Karpas-422 (cell line): Measurements from ENCODE around the gene MTFMT. TPM values are rescaled to one million over a fixed set of nuclear protein-coding genes. Genes with fewer than 3 reads are reported as not detected.

Experiments used
- DNase-seq: peaks from one replicate; pipeline ENCODE4 v3.0.0-alpha.2; 2015
- H2AFZ ChIP-seq: fragments of 200-600 bp; sonication (generic); 2 replicates; pipeline ENCODE4 v1.6.1; 2014; ENCODE audit warnings: antibody characterized with exemption, low read length, mixed read lengths
- H3K27ac ChIP-seq: fragments of 200-600 bp; sonication (generic); 2 replicates; pipeline ENCODE4 v1.5.1; 2014; ENCODE audit warnings: mild to moderate bottlenecking, low read length, moderate library complexity
- H3K27me3 ChIP-seq: fragments of 200-600 bp; sonication (generic); 2 replicates; pipeline ENCODE4 v1.6.1; 2014; ENCODE audit warnings: low read length, mixed read lengths
- H3K36me3 ChIP-seq: fragments of 200-600 bp; sonication (generic); 2 replicates; pipeline ENCODE4 v1.6.1; 2014; ENCODE audit warnings: low read length, mixed read lengths; ENCODE audit not compliant: insufficient read depth
- H3K4me1 ChIP-seq: fragments of 200-600 bp; sonication (generic); 2 replicates; pipeline ENCODE4 v1.6.1; 2014; ENCODE audit warnings: mild to moderate bottlenecking, low read length, mixed read lengths
- H3K4me2 ChIP-seq: fragments of 200-600 bp; sonication (generic); 2 replicates; pipeline ENCODE4 v1.6.1; 2014; ENCODE audit warnings: low read length, low read depth, mild to moderate bottlenecking; ENCODE audit not compliant: poor library complexity, severe bottlenecking
- H3K4me3 ChIP-seq: fragments of 200-600 bp; sonication (generic); 2 replicates; pipeline ENCODE4 v1.5.1; 2014; ENCODE audit warnings: mild to moderate bottlenecking, antibody characterized with exemption, low read length, mixed read lengths
- H3K79me2 ChIP-seq: fragments of 200-600 bp; sonication (generic); 2 replicates; pipeline ENCODE4 v1.6.1; 2014; ENCODE audit warnings: mild to moderate bottlenecking, low read length, mixed read lengths
- H3K9ac ChIP-seq: fragments of 200-600 bp; sonication (generic); 2 replicates; pipeline ENCODE4 v1.6.0; 2014; ENCODE audit warnings: low read length
- H3K9me2 ChIP-seq: fragments of 200-600 bp; sonication (generic), shearing (Covaris generic); replicated peaks from 2 replicates; pipeline ENCODE4 v1.6.0; 2014; ENCODE audit warnings: mild to moderate bottlenecking, low read length, moderate library complexity; ENCODE audit not compliant: insufficient read depth
- H3K9me3 ChIP-seq: fragments of 300-700, 200-600 bp; sonication (generic); 2 replicates; pipeline ENCODE4 v1.6.1; 2014; ENCODE audit warnings: low read length, mixed read lengths
- H4K20me1 ChIP-seq: fragments of 200-600 bp; sonication (generic); 2 replicates; pipeline ENCODE4 v1.6.1; 2014; ENCODE audit warnings: mild to moderate bottlenecking, antibody characterized with exemption, low read length, low read depth; ENCODE audit not compliant: insufficient read depth
- total RNA-seq: library from RNA; depleted of rRNA; stranded (reverse); fragments of >200 nt; shearing (Covaris generic); gene quantifications from 2 replicates; pipeline ENCODE4 v1.2.3, GENCODE V29; 2014; ENCODE audit warnings: low replicate concordance

The MTFMT gene
- total RNA-seq, 1 experiment from 2014 or later = 19.3 TPM

DNA sequence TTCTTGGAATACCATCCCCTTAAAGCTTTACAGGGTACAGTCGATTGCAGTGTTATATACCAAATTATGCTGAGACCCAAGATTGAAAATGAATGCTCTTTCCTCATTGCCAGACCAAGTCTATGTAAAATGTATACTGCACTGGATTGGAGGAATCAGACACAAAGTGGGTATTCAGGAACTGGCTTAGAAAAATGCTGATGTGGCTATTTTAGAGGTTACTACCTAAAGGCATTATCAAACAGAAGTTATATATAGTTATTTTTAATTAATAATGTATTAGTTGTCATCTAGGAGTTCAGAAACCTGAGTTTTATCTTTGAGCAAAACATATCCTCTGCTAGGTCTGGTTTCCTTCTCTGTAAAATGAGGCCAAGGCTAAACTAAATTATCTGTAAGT lies 36.1 kb downstream of the MTFMT start:
- peaks cover 13% of the 10 kb centered on the region for H3K79me2 ChIP-seq
- no peaks in the 10 kb centered on the region for H3K9me2 ChIP-seq
- H3K9ac ChIP-seq = no peak overlapping the region
- no peak for DNase-seq
- H3K27ac ChIP-seq = no peak overlapping the region
- H3K27me3 ChIP-seq = no peaks in the 10 kb centered on the region
- H2AFZ ChIP-seq = no peak overlapping the region
- no peaks in the 10 kb centered on the region for H4K20me1 ChIP-seq
- H3K36me3 ChIP-seq = no peaks in the 10 kb centered on the region
- H3K4me1 ChIP-seq = peaks cover 12% of the 10 kb centered on the region
- no peak overlapping the region for H3K4me2 ChIP-seq
- H3K9me3 ChIP-seq = no peaks in the 10 kb centered on the region
- H3K4me3 ChIP-seq = no peak overlapping the region

DNA sequence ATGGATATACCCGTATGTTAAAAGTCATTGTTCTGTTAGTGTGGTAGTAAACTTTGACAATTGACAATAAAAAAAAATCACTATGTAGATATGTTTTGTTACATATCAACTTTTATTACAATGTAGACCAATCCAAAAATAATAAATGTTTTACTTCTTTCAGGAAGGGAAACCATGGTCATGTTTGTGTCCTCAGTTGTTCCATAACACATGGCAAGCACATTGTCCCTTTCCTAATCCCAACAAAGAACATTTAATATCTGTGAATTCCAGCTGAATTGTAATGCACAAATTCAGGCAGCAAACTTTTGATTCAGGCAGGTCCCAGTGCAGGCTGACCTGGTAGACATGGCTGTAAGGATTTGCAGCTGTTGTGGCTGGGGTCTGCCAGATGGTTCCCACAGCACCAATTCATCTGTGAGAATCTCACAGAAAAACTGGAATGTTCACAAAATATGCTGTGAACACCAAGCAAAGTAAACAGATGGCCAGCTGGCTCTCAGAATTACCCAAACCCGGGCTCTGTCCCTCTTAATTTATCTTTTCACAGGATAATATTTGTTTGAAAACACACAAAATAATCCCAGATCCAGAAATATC lies 37.8 kb downstream of the MTFMT start:
- Histone ChIP-seq H4K20me1 (no peaks in the 10 kb centered on the region), H3K27ac (no peak overlapping the region), H3K79me2 (peaks cover 29% of the 10 kb centered on the region), H3K4me1 (peaks cover 25% of the 10 kb centered on the region), H3K27me3 (no peaks in the 10 kb centered on the region), H3K9ac (no peak overlapping the region), H3K9me2 (no peaks in the 10 kb centered on the region), H3K9me3 (no peaks in the 10 kb centered on the region), H2AFZ (no peak overlapping the region), H3K4me3 (no peak overlapping the region), H3K4me2 (no peak overlapping the region), H3K36me3 (peaks cover 7% of the 10 kb centered on the region; the same call in 1 of the 2 replicates)
- no peak for DNase-seq

DNA sequence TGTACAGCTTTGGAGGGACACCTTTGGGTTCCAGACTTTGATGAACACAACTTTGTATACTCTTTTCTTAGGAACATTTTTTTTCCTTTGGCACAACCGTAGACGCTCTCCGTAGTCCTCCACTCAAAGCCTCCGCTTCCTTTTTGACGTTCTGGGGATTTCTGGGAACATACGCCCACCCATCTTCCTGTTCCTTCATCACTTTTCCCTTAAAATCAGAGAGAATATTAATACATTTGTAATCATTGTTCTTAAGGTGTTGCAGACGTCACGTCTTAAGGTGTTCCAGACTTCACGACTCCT lies 39.3 kb downstream of the MTFMT start:
- Histone ChIP-seq H3K4me1 (peaks cover 36% of the 10 kb centered on the region), H3K9me2 (no peaks in the 10 kb centered on the region), H3K4me3 (peak overlapping the region; percentile 85), H3K9me3 (no peaks in the 10 kb centered on the region), H3K27me3 (no peaks in the 10 kb centered on the region), H2AFZ (peak overlapping the region; percentile 78; the same call in 1 of the 2 replicates), H3K4me2 (peak overlapping the region; percentile 99), H3K9ac (peak overlapping the region; percentile 96), H3K36me3 (peaks cover 7% of the 10 kb centered on the region; the same call in 1 of the 2 replicates), H3K79me2 (peaks cover 42% of the 10 kb centered on the region), H3K27ac (peak overlapping the region; percentile 73), H4K20me1 (no peaks in the 10 kb centered on the region)
- no peak for DNase-seq

DNA sequence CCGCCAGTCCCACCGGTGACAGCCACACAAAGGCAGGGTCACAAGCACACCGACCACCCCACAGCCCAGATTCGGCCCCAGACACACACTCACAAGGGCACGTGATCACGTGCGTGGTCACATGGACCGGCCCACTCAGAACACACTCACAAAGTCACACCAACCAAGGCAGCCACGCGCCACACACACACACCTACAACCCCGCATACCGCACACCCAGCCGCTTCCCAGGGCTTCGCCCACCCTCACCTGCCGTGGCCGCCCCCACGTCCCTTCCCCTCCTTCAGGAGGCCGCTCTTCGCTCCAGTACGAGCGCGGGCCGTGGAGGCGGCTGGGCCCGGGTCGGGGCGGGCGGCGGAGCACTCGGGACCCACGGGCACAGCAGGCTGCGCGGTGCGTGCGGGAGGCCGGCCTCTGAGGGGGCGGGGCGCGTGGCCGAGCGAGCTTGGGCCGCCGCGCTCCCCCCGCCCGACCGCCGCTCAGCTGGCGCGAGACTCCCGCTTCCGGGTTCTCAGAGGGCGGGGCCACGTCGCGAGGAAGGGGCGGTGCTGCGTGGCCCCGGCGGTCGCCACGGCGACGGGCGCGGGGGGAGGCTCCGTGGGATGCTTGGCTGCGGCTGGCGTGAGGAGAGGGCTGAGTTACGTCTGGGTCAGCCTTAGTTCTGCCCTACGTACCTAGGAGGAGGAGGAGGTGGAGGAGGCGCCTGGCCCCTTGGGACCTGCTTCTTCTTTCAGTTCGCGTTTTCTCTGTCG lies 39.8 kb downstream of the MTFMT start, which contains the start of gene SPG21:
TSS of gene SPG21 (minus strand) at position 499 of the 752 bp plus-strand sequence. CDS start 6,345 bp downstream, outside the sequence.
- Histone ChIP-seq H3K4me1 (peaks cover 40% of the 10 kb centered on the region), H4K20me1 (no peaks in the 10 kb centered on the region), H3K79me2 (peaks cover 46% of the 10 kb centered on the region), H3K4me2 (peak within 1 kb of the TSS; percentile 99), H3K9me3 (no peaks in the 10 kb centered on the region), H3K27me3 (no peaks in the 10 kb centered on the region), H3K36me3 (peaks cover 7% of the 10 kb centered on the region; the same call in 1 of the 2 replicates), H3K27ac (peak within 1 kb of the TSS; percentile 73), H3K4me3 (peak within 1 kb of the TSS; percentile 85), H3K9me2 (no peaks in the 10 kb centered on the region), H2AFZ (peak within 1 kb of the TSS; percentile 78), H3K9ac (peak within 1 kb of the TSS; percentile 96)
- peak; percentile 98 for DNase-seq

DNA sequence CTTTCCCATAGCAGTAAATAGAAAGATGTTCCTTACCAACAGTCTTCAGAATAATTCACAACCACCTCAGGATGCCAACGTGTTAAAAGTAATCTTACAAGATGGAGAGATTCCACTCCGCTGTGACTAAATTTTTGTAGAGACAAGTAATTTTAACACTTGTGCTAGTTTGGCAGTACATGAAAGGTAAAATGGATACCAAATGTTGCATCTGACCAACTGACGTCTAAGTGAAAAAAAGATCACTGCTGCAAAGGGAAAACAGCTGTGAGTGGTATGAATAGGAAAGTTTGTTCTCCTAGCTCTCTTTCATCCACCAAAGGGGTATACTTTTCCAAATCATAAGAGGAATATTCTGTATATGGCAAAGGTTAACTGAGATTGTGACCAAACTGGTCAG lies 42.3 kb downstream of the MTFMT start:
- Histone ChIP-seq H3K9ac (no peak overlapping the region), H3K4me1 (peaks cover 44% of the 10 kb centered on the region), H2AFZ (no peak overlapping the region), H3K4me2 (peak overlapping the region; percentile 24), H3K9me3 (no peaks in the 10 kb centered on the region), H3K79me2 (peaks cover 62% of the 10 kb centered on the region), H3K27ac (no peak overlapping the region), H3K4me3 (no peak overlapping the region), H4K20me1 (no peaks in the 10 kb centered on the region), H3K9me2 (no peaks in the 10 kb centered on the region), H3K27me3 (no peaks in the 10 kb centered on the region), H3K36me3 (peaks cover 11% of the 10 kb centered on the region)
- no peak for DNase-seq

DNA sequence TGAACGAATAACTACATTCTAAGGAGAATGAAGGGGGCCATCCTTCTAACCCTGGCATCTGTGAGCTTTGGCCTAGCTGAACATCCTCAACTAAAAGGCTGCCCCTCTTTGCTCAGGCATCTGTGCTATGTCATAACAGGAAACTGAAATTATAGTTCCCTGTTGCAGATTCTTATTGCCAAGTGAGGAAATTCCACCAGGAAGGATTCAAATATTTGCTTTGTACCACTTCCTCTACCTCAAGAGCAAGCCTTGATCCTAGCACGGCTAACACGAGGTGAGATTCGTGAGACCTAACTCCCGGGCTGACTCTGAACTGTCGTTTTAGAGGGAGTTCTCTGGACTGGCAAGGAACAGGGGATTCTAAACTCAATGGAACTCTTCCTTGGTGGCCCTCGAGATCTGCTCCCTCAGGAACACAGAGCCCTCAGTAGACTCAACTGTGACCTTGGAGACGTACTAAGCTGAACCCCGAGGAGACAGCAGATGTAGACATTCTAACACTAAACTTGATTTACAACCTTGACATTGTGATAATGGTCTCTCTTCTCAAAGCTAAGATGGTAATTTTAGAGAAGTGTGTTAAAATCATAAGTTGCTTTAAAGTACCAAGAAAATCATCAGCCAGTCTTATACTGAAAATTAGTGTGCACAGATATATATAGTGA lies 43.9 kb downstream of the MTFMT start:
- Histone ChIP-seq H3K79me2 (peaks cover 62% of the 10 kb centered on the region), H3K9me2 (no peaks in the 10 kb centered on the region), H4K20me1 (no peaks in the 10 kb centered on the region), H3K4me1 (peaks cover 40% of the 10 kb centered on the region), H3K4me3 (no peak overlapping the region), H3K9me3 (no peaks in the 10 kb centered on the region), H3K27me3 (no peaks in the 10 kb centered on the region), H3K36me3 (peaks cover 11% of the 10 kb centered on the region), H3K27ac (peak overlapping the region; percentile 9), H3K9ac (peak overlapping the region; percentile 1; the same call in 1 of the 2 replicates), H3K4me2 (peak overlapping the region; percentile 24), H2AFZ (no peak overlapping the region)
- DNase-seq = no peak

DNA sequence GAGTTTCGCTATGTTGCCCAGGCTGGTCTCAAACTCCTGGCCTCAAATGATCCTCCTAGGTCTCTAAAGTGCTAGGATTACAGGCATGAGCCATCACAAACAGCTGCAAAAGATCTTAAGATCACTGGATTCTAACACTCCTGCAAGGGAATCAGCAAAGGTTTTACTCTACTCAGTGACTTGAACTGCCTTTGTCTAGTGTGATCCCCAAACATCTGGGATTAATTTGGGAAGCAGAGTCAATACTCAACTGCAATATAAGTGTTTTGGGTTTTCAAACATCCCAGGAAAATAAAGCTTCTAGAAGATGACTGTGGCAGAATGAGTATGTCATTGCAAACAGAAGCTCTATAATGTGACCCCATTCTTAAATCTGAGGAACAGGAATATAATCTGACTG lies 47.0 kb downstream of the MTFMT start:
- no peak overlapping the region for H3K27ac ChIP-seq
- H3K9ac ChIP-seq = no peak overlapping the region
- H3K4me2 ChIP-seq = no peak overlapping the region
- peaks cover 27% of the 10 kb centered on the region for H3K4me1 ChIP-seq
- peaks cover 41% of the 10 kb centered on the region for H3K79me2 ChIP-seq
- no peaks in the 10 kb centered on the region for H4K20me1 ChIP-seq
- H2AFZ ChIP-seq = no peak overlapping the region
- no peaks in the 10 kb centered on the region for H3K27me3 ChIP-seq
- DNase-seq = no peak
- H3K4me3 ChIP-seq = no peak overlapping the region
- no peaks in the 10 kb centered on the region for H3K9me3 ChIP-seq
- H3K9me2 ChIP-seq = no peaks in the 10 kb centered on the region
- H3K36me3 ChIP-seq = peaks cover 22% of the 10 kb centered on the region

DNA sequence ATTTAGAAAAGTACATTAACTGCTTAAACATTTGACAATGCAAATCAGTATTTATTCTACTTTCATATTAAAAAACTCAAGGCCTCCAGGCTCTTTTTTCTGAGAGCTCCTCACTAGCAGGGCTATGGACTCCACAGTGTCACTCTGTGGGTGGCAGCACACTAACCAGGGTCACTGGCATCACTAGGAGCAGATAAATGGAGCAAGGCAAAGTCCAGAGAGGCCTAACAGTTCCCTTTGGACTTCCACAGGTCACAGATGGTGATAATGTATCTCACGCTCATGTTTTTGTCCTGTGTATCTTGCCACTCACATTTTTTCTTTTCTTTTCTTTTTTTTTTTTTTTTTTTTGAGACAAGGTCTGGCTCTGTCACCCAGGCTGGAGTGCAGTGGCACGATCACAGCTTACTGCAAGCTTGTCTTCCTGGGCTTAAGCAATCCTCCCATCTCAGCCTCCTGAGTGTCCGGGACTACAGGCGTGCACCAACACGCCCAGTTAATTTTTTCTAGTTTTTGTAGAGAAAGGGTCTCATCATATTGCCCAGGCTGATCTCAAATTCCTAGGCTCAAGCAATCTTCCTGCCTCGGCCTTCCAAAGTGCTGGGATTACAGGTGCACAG lies 47.5 kb downstream of the MTFMT start:
- H2AFZ ChIP-seq = no peak overlapping the region
- no peaks in the 10 kb centered on the region for H3K9me3 ChIP-seq
- H3K4me3 ChIP-seq = no peak overlapping the region
- H3K79me2 ChIP-seq = peaks cover 35% of the 10 kb centered on the region
- no peak overlapping the region for H3K9ac ChIP-seq
- no peak overlapping the region for H3K4me2 ChIP-seq
- H4K20me1 ChIP-seq = no peaks in the 10 kb centered on the region
- H3K27ac ChIP-seq = no peak overlapping the region
- H3K36me3 ChIP-seq = peaks cover 16% of the 10 kb centered on the region
- H3K27me3 ChIP-seq = no peaks in the 10 kb centered on the region
- H3K9me2 ChIP-seq = no peaks in the 10 kb centered on the region
- no peak for DNase-seq
- H3K4me1 ChIP-seq = peaks cover 22% of the 10 kb centered on the region
